Activated CD4-positive, alpha-beta T cell treated with anti-CD3 and anti-CD28 coated beads, Interleukin-2, Interleukin-6, amounts not matched to agents 100 ng/mL and 50 ng/mL, durations not matched to agents 16 hours and 8 hours (primary cell): ENCODE data around the gene SAMD4A.

Source experiments
- DNase-seq: peaks from one replicate; pipeline ENCODE4 v3.0.0-alpha.2; 2020

Gene SAMD4A

DNA sequence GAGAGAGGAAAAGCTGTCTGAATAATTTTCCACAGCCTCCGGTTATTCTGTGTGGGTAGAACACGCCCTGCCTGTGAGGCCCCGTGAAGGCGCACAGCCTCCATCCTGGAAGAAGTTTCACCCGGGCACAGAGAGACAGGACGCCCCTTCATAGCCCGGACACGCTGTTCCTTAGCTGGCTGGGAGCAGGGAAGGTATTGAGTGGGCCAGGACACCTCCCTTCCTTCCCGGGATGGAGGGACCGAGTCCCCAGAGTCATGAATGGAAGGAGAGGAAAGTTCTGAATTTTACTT, 200.2 kb downstream of the SAMD4A start:
- no peak for DNase-seq

DNA sequence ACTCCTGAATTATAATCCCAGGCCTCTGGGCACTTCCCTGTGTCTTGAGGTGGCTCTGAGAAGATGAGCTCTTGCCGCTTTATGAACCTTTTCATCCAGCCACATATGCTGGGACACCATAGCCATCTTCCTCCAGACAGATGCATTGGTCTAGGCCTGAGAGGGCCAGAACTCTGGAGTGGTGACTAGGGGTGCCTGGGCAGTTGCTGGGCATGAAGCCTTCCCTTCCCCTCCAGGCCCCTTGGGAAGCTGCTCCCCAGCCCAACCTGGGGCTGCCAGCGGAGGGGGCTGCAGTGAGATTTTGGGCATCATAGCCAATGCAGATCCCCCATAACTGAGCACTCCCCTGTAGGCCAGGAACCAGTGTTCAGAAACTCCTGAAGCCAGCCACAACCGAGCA, 200.5 kb downstream of the SAMD4A start:
- DNase-seq: no peak

DNA sequence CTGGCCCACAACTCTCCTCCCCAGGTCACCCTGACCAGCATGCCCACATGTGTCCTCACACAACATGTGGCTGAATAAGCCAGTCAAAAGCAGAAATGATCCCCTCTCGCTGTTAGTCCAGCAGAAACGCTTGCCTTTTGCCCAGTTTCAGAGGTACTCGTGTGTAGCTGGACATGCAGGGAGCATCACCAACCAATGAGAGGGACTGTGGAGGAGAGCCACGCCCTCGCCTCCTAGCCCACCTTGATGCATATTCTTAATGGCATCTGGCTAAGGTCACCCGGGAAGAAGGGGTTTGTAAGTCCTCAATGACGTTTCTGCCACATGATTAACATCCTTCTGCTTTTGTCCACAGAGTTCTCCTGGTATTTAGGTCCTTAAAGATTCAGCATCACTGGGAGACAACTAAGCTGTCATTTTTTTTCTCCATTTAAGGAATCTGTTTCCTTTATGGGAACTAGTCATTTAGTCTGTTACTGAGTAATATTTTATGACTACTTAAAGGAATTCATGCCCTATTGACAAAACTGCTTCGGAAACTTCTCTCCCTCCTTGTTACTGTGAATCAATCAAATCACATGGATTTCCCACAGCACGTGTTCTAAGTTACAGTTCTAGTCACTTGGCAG, 201.7 kb downstream of the SAMD4A start:
- no peak for DNase-seq

DNA sequence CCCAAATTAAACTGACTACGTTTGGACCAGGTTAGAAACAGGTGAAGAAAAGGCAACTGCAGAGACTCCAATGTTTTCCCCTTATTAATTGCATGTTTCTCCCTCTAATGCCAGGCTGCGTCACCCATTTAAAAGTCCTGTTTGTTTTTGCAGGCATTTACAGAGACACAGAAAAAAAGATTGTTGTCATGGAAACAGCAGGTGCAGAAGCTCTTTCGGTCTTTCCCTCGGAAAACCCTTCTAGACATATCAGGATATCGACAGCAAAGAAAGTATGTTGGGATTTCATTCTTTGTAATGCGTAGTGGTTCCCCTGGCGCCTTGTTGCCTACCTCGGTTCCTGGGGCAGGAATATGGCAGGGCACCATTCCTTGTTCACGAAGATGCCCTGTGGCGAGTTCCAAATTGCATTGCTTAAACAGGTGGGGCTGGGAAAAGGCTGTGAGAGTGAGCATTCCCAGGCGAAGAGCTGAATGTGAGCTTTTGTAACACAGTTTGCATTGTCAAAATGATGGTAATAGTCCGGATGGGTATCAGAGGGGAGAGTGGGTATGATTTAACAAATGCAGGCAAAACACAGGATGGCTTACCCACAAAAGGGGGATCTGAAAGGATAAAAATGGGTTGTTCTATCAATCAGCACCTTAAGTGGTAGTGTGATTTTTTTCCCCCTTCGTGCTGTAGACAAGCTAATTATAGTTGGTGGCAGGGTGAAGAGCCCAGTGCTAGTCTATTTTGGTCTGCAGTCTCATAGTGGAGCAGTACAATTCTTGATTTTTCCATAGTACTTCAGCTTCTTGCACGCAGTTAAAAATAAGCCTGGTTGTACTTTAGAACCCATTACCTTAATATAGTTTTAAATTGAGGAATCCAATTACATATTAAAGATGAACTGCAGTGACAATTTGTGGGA, 203.3 kb downstream of the SAMD4A start:
- DNase-seq: no peak

DNA sequence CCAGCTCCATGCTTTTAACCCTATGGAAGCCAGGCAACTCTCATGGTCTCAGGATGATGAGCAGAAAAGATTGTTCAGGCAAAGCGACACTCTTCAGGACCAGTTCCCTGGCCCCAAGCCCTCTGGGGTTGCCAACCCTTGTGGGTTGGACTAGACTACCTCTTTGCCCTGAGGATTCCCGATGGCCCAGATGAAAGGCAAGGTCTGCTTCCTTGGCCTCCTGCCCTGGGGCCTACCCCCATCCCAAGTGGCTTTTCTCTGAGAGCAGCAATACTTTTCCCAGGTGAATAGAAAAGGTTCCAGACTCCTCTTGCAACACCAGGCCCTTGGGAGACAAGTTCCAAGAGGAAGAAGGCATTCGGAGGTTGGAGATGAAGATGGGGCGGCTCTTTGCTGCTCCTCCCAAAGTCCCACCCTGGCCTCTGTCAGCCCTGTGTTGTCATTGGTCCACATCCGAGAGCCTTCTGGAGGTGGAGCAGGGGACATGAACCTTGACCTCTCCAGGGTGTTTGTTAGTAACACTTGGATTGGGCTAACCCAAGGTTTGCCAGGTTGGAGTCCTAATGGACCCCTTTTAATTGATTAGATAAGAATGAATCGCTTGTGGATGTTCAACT, 204.6 kb downstream of the SAMD4A start:
- no peak for DNase-seq

DNA sequence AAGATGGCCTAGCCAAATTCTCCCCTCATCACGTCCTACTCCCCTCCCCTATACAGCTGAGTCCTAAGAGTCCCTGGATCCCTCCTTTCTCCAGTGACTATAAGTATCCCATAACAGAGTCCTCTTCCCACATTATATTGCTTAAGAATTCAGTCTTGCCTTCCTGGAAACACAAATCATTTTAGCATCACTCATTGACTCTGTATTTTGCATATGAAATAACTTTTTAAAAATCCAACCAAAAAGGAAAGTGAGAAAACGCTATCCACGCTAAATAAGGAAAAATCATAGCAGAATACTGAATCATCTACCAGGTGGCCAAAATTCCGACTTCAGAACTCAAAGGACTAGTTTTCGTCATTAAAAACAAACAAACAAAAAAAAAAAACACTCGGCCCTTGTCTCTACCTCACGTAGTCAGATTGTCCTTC, 205.5 kb downstream of the SAMD4A start:
- no peak for DNase-seq

DNA sequence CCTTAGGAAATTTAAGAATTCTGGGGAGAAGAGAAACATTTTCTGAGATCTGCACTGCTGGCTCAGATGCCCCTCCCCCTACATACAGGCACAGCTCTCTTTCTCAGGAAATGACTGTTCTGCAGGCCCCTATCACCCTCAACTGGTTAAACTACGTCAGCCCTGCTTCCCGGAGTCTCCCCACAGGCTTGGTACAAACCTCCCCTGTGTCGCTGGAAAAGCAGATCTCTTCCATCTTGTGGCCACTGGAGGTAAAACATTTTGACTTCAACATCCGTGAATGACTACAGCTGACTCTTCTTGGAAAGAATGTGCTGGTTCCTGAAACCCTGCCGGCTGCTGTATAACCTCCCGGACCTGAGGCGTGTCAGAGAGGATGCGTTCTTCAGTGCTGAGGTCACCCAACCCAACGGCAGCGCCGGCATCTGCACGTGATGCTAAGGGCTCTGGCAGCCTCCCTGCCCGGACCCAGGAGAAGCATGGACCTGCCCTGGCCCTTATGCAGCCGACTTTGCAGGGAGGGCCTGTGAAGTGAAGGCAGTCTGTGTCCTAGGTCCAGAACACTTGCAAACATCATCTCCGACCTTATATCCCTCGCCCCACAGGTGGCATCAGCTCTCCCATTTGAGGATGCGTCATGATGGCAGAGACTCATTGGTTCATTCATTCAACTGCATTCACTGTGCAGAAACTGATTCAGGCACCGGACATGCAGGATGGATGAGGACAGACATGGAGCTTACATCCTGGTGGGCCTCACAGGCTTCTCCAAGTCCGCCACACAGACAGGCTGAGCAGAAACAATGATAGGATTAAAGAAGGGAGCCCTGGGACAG, 206.5 kb downstream of the SAMD4A start:
- DNase-seq: peak; percentile 95

DNA sequence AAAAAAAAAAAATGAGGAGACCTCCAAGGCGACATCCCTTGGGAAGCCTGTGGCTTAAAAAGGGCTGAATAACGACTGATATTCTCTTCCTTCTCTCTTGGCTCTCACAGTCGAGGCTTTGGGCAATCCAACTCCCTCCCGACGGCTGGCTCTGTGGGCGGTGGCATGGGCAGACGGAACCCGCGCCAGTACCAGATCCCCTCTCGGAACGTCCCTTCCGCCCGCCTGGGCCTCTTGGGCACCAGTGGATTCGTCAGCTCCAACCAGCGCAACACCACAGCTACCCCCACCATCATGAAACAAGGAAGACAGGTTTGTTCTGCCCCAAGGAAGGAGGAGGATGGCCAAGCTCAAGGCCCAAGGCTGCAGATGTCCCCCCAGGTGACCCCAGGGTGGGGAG, 207.9 kb downstream of the SAMD4A start:
- DNase-seq: no peak

DNA sequence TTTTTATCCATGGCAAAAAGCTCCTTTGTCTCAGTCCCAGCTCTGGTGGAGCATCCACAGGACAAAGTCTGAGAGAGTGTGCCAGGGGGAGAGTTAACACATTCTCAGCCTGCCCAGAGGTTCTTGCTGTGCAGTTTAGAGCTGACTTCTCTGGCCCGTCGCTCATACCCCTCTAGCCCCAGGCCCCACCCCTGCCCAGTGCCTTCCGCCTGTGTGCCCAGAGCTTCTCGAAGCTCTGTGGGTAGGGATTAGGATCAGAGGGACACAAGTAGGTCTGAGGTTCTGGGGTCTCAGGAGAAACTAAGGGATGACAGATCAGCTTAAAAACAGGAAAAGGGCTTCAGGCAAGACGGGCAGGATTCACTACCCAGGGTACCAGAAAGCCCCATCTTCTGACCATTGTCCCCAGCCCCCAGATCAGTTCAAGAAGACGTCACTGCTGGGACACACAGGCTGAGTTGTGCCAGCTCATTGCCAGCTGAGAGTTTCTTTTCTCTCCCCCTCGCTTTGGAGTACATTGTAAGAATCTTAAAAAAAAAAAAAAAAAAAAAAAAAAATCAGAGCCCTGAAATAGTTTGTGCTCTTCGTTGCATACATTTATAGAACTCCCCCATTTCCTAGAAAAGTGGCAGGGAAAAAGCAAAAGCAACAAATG, 208.7 kb downstream of the SAMD4A start:
- no peak for DNase-seq

DNA sequence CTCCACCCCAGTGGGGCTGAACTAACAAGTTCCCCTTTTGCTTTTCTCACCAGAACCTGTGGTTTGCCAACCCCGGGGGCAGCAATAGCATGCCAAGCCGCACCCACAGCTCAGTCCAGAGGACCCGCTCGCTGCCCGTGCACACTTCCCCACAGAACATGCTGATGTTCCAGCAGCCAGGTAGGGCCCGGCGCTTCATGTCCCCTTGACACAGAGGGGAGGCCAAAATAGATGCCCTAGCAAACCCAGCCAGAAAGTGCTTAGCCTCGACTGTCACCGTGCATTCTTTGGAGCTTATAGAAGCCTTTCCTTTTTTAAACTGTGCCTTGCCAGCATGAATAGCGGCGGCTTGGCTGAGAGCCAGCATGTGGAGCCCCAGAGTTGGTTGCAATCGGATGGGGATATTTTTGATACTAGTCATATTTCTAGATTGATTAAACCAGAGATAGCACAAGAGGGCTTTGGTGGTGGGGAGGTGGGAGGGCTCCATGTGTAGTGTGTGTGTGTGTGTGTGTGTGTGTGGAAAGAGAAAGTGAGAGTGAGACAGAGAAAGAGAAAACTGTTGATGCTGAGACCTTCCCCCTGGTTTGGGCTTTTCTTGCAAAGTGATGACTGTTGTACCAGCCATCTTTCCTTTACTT, 209.6 kb downstream of the SAMD4A start:
- DNase-seq: peak; percentile 77

DNA sequence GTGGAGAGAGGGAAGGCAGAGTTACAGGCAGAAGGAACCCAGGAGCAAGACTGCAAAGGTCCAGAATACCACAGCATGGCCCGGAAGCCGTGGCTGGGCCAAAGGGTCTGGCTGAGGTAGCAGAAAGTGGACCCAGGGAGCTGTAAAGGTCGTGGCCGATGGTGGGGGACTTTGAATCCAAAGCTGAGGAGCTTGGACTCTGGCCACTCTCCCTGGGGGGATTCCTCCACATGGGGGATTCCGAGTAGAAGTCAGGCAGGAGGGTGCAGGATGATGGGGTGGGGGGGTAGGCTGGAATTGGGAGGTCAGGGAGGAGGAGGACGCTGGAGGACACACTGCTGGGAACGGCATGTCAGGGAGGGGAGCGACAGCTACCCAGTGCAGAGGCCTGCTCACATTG, 210.5 kb downstream of the SAMD4A start:
- no peak for DNase-seq

DNA sequence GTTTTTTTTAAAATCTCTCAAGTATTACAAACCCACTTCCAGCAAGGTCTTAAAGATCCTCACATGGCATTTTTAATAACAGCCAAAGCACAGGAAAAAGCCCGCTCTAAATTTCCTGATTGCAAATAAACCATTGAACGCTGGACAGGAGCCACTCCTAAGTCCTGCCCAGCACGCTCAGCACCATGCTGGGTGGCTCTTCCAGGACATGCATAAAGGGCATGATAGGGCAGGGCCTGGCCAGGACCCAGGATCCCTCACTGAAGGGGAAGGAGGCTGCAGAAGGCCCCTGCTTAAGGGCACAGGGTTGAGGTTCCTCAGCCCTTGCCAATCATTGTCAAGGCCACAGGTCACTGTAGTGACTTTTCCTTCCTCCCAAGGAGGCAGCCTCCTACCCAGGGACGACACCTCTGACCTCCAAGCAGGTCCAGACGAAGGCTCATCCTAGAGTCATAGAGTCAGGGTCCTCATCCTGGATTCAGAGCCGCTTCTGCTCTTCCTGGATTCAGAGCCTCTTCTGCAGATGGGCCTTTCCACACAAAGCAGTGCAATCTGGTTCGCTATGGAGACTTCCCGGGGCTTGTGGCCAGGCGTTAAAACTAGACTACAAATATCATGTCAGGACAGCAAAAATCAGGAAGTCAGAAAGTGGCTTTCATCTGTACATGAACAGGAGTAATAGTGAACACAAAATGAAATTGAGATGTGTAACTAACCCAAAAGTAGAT, 211.9 kb downstream of the SAMD4A start:
- no peak for DNase-seq

DNA sequence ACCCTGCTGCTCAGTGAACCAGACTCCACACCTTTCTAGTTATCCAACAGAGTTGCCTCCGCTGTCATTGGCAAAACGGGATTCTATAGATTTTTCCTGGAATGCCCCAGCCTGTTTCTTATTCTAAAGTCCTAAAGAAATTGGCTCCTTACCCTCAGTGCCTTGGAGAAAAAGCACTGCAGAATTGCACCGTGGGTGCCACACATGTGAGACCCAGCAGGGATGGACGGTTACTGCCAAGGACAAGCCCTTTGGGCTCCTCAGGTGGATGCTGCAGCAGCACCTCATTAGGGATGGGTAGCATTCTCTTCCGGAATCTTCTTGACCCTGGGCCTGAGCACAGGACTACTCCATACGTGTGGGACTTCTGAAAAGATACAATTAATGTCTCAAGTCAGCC, 214.2 kb downstream of the SAMD4A start:
- no peak for DNase-seq

DNA sequence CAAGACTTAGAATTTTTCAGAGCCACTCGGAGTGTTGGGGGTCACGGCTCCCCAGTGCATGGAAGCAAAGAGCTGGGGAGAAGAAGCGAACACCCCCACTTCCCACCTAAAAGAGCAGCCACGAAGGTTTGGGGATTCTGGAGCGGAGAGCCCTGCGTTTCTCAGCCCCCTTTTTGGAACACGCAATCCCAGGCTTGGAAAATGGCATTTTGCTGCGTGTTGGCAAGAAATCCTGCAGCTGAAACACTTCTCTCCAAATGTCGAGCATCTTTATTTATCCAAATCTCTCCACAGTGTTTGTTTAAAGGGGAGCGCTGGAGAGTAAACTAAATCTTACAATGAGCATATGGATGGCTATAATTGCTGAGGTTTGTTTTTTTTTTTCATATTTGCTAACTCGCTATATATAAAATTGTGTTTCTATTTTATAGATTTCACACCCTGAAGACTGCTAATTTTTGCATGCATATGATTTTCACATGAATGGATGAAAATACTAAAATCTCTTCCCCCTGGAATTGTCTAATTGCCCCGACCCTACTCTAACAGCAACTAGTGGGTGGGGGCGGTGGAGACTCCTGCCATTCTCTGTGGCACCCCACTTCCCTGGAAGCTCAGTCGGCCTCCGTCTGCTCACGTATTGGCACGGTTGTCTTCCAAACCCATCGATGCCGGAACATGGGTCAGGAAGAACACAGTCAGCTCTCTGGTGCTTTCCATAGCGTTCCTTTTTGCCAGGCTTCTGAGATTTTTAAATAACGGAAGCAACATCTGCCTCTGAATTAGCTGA, 215.2 kb downstream of the SAMD4A start:
- no peak for DNase-seq

DNA sequence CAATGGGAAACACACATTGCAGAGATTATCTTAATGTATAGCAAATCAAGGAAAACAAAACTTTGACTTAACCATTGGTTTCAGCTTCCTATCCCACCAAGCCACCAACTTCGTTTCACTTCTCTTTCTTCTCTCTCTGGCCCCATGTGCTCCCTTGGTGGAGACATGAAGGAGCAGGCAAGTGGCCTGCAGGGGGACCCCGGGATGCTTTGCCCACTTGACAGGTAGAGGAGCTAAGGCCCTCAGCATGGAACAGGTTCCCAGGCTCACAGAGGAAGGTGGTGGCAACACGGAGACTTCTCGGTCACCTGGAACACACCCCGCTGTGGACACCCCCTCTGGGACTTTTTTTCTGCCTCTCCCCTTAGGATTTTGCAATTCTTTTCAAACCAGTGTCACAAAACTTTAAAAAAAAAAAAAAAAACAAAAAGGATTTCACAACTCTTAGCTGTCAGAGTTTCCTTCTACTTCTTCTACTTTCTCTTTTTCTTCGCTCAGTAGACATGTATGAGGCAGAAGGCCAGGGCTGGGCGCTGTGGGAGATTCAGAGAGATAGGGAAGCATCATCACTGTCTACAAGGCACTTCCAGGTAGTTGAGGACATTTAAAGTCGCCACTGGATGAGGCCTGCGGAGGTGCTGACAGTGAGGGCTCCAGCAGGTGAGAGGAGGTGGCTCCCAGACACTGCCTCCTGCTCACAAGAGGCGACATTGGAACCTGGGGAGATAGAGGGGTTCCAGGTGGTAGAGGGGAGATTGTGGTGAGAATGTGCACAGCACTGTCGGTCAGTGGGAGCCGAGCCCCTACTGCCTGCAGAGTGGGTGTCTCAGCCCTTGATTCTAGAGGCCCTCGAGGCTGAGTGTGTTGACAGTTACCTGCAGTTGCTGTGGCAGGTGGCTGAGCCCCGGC, 216.1 kb downstream of the SAMD4A start:
- peak; percentile 10 for DNase-seq

DNA sequence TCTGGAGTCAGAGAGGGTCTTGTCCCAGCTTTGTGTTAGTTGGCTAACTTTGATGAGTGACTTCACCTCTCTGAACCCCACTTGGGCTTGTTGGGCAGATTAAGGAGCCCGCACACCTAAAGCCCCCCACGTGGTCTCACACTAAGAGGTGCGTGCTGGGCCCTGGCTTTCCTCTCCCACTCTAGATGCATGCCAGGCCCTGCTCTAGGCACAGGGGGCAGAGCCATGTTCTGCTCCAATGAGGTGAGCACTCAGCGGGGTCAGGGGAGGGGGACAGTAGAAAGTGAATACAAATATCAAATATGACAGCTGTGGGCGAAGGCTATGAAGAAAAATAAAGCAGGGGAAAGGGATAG, 216.7 kb downstream of the SAMD4A start:
- no peak for DNase-seq

DNA sequence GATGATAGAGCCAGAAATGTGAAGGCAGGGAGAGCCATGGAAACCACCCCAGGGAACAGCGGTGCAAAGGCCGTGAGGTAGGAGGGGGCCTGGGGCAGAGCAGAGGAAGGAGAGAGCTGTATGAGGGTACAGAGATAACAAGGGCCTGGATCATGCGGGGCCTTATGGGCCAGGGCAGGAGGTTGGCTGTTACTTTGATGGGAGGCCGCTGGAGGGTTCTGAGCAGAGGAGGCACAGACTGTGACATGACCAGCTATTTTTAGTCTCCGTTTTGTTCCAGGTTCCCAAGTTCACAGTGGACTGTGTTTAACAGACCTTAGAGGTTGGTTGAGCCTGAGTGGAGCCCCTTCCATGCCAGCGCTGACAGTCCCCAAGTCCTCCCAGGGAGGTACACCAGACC, 217.1 kb downstream of the SAMD4A start:
- DNase-seq: no peak

DNA sequence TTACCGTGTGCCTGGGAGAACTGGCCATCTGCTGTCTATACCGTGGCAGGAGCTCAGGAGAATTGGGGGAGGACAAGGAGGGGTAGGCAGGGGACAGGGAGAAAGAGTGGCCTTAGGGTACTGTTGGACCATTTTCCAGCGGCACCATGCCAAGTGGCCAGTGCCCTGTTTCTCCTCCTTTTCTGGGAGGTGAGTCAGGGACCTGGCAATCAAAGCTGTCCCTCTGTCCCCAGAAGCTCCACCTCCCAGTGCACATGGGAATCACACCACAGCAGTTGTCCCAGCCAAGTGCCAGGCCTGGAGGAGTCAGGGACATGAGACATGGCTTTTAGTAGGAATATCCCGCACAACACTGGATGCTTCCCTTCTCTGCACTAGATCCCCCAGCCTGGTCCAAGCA, 217.7 kb downstream of the SAMD4A start:
- DNase-seq: no peak

DNA sequence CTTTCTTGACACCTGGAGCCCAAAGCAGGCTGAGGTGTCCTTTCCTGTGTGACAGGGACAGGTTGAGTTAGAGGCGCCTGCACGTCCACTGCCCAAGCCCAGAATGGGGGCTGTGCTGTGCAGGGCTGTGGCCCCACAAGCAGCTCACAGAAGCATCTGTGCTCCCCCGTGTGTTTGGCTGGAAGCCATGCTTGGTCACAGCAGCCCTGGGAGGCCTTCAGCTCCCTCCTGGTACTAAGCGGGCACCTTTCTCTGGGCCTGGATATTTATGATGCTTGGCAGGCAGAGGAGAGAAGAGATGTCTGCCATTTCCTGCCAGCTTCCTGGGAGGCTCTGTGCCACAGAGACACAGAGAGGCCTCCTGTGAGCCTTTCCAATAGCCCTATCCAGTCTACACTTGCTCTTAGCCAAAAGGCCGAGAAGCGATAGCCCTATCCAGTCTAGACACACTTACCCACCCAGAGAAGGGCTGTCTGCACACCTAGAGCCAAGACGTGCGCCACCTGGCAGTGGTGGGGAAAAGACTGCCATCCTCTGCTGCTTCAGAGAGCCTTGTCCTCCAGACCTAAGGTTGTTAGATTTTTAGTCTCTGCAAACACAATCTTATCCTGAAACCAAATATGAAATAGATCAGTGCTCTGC, 218.3 kb downstream of the SAMD4A start:
- DNase-seq: no peak
